Measurements from ENCODE around the gene GFI1B.
"Not testable (repeated sequence)": the region's sequence is repeated elsewhere in the genome, so short reads cannot be mapped to it uniquely, and the experiment has no call there.

The GFI1B gene

GRCh38 chr9:132957805-132958204, 20.7 kb upstream of the GFI1B start:
- H3K4me2 ChIP-seq = no peak overlapping the region
- H3K79me2 ChIP-seq (ENCODE audit: insufficient read depth, low read depth) = no peaks in the 10 kb centered on the region
- no peak overlapping the region for H3K4me3 ChIP-seq (IDR thresholded peaks at IDR 0.05; ENCODE audit: insufficient read depth, low read depth, low read length)
- no peak for TF ChIP-seq CTCF (conservative IDR thresholded peaks at IDR 0.05; ENCODE audit: low read depth, low read length)
- H3K36me3 ChIP-seq (ENCODE audit: insufficient read depth) = no peaks in the 10 kb centered on the region
- no peaks in the 10 kb centered on the region for H3K4me1 ChIP-seq (ENCODE audit: low read depth, poor library complexity, severe bottlenecking)
- no peaks in the 10 kb centered on the region; the same call in 1 of the 2 replicates for H3K27me3 ChIP-seq (ENCODE audit: insufficient read depth, low read depth)
- H3K27ac ChIP-seq = no peak overlapping the region
- no peak overlapping the region for H3K9ac ChIP-seq
- H4K20me1 ChIP-seq (ENCODE audit: insufficient read depth) = no peaks in the 10 kb centered on the region
- H2AFZ ChIP-seq (ENCODE audit: low read depth) = no peak overlapping the region

GRCh38 chr9:132961002-132961401, 17.5 kb upstream of the GFI1B start:
- H3K4me1 ChIP-seq (ENCODE audit: low read depth, poor library complexity, severe bottlenecking) = no peaks in the 10 kb centered on the region
- no peaks in the 10 kb centered on the region for H3K79me2 ChIP-seq (ENCODE audit: insufficient read depth, low read depth)
- no peak for TF ChIP-seq CTCF (conservative IDR thresholded peaks at IDR 0.05; ENCODE audit: low read depth, low read length)
- H3K36me3 ChIP-seq (ENCODE audit: insufficient read depth) = no peaks in the 10 kb centered on the region
- H3K27me3 ChIP-seq (ENCODE audit: insufficient read depth, low read depth) = peaks cover 3% of the 10 kb centered on the region; the same call in 1 of the 2 replicates
- no peak overlapping the region for H3K4me2 ChIP-seq
- no peak overlapping the region for H3K4me3 ChIP-seq (IDR thresholded peaks at IDR 0.05; ENCODE audit: insufficient read depth, low read depth, low read length)
- no peak overlapping the region for H3K27ac ChIP-seq
- H4K20me1 ChIP-seq (ENCODE audit: insufficient read depth) = no peaks in the 10 kb centered on the region
- no peak overlapping the region for H2AFZ ChIP-seq (ENCODE audit: low read depth)
- no peak overlapping the region for H3K9ac ChIP-seq

- Histone ChIP-seq H2AFZ (ENCODE audit: low read depth) (no peak overlapping the region), H3K27me3 (ENCODE audit: insufficient read depth, low read depth) (peaks cover 13% of the 10 kb centered on the region; the same call in 1 of the 2 replicates)
- TF ChIP-seq CTCF (conservative IDR thresholded peaks at IDR 0.05; ENCODE audit: low read depth, low read length) = no peak
These were observed 13.0 kb upstream of the GFI1B start for GRCh38 chr9:132965478-132965877.

GRCh38 chr9:132967908-132968307, 10.6 kb upstream of the GFI1B start:
- H3K4me2 ChIP-seq; H4K20me1 ChIP-seq (ENCODE audit: insufficient read depth); H2AFZ ChIP-seq (ENCODE audit: low read depth); H3K36me3 ChIP-seq (ENCODE audit: insufficient read depth); H3K4me3 ChIP-seq (IDR thresholded peaks at IDR 0.05; ENCODE audit: insufficient read depth, low read depth, low read length); H3K79me2 ChIP-seq (ENCODE audit: insufficient read depth, low read depth); H3K9ac ChIP-seq; H3K4me1 ChIP-seq (ENCODE audit: low read depth, poor library complexity, severe bottlenecking); H3K27ac ChIP-seq: not testable (repeated sequence)
- H3K27me3 ChIP-seq (ENCODE audit: insufficient read depth, low read depth) = peaks cover 13% of the 10 kb centered on the region; the same call in 1 of the 2 replicates

More at GRCh38 chr9:132965478-132965877, 13.0 kb upstream of the GFI1B start:
- Histone ChIP-seq H3K4me1 (ENCODE audit: low read depth, poor library complexity, severe bottlenecking) (no peaks in the 10 kb centered on the region), H3K4me2 (no peak overlapping the region), H3K4me3 (IDR thresholded peaks at IDR 0.05; ENCODE audit: insufficient read depth, low read depth, low read length) (no peak overlapping the region), H4K20me1 (ENCODE audit: insufficient read depth) (no peaks in the 10 kb centered on the region), H3K9ac (no peak overlapping the region), H3K36me3 (ENCODE audit: insufficient read depth) (no peaks in the 10 kb centered on the region), H3K79me2 (ENCODE audit: insufficient read depth, low read depth) (no peaks in the 10 kb centered on the region), H3K27ac (no peak overlapping the region)

GRCh38 chr9:132969783-132970182, 8.7 kb upstream of the GFI1B start:
- no peak for TF ChIP-seq CTCF (conservative IDR thresholded peaks at IDR 0.05; ENCODE audit: low read depth, low read length)
- Histone ChIP-seq H3K4me3 (IDR thresholded peaks at IDR 0.05; ENCODE audit: insufficient read depth, low read depth, low read length) (no peak overlapping the region), H4K20me1 (ENCODE audit: insufficient read depth) (no peaks in the 10 kb centered on the region), H3K4me2 (no peak overlapping the region), H3K36me3 (ENCODE audit: insufficient read depth) (no peaks in the 10 kb centered on the region), H3K79me2 (ENCODE audit: insufficient read depth, low read depth) (no peaks in the 10 kb centered on the region), H3K4me1 (ENCODE audit: low read depth, poor library complexity, severe bottlenecking) (peaks cover 3% of the 10 kb centered on the region), H2AFZ (ENCODE audit: low read depth) (no peak overlapping the region), H3K9ac (no peak overlapping the region), H3K27me3 (ENCODE audit: insufficient read depth, low read depth) (peaks cover 28% of the 10 kb centered on the region; the same call in 1 of the 2 replicates), H3K27ac (no peak overlapping the region)
